Stomach (tissue), 9 donors: ENCODE data around the gene EPB41L3. TPM values are rescaled to one million over a fixed set of nuclear protein-coding genes. Genes with fewer than 3 reads are reported as not detected.

Source experiments
- DNase-seq, 2 donors: peaks; one replicate each; pipeline versions ENCODE4 v3.0.0 to v3.0.0-alpha.2; 2013 to 2019
- H3K27ac ChIP-seq, 5 donors: fragments of 200-600 bp in 4 of 5; sonication (generic) in 4 of 5; one replicate each; pipeline ENCODE4 v1.5.1; 2013 to 2019; ENCODE audit warnings: mild to moderate bottlenecking in 1 of 5, moderate library complexity in 1 of 5
- H3K27me3 ChIP-seq, 3 donors: fragments of 200-600 bp; sonication (generic); one replicate each; pipeline ENCODE4 v1.5.1; 2017 to 2019; ENCODE audit warnings: mixed run types in 1 of 3
- H3K36me3 ChIP-seq, 4 donors: fragments of 200-600 bp; sonication (generic); 1 replicate in 3 of 4; 2 replicates in 1 of 4; pipeline ENCODE4 v1.5.1; 2016 to 2019
- H3K4me1 ChIP-seq, 4 donors: fragments of 200-600 bp; sonication (generic); one replicate each; pipeline ENCODE4 v1.5.1; 2016 to 2019
- H3K4me3 ChIP-seq, 4 donors: fragments of 200-600 bp; sonication (generic) in 3 of 4; one replicate each; pipeline ENCODE4 v1.5.1; 2016 to 2019; ENCODE audit warnings: mild to moderate bottlenecking in 1 of 4
- H3K9me3 ChIP-seq, 4 donors: fragments of 200-600 bp; sonication (generic); one replicate each; pipeline ENCODE4 v1.5.1; 2016 to 2019
- EP300 ChIP-seq: sonication (generic); formaldehyde crosslinking; IDR thresholded peaks from one replicate; pipeline ENCODE4 v1.6.1; 2017; ENCODE audit warnings: antibody characterized with exemption
- POLR2A ChIP-seq, 4 donors: fragments of 450-650 bp; IDR thresholded peaks; one replicate each; pipeline ENCODE4 v1.6.1; 2016; ENCODE audit warnings: antibody characterized with exemption in 4 of 4, control low read depth in 2 of 4, mild to moderate bottlenecking in 1 of 4, moderate library complexity in 1 of 4
- POLR2AphosphoS5 ChIP-seq, 3 donors: sonication (generic); formaldehyde crosslinking; IDR thresholded peaks; one replicate each; pipeline ENCODE4 v1.6.1; 2016; ENCODE audit warnings: antibody characterized with exemption in 3 of 3
- WGBS, 5 donors: extraction: QIAGEN DNeasy Blood & Tissue Kit in 3 of 5; methylation state at CpG; one replicate each; pipeline versions ENCODE4 v1.1.5 to v1.1.7; 2013 to 2018; 5-methylcytosine and 5-hydroxymethylcytosine counted together
- intact Hi-C: fragments of 100-400 bp; cut with DNase I; formaldehyde crosslinking; loops from one replicate; pipeline ENCODE4 v1.15.1; 2023; ENCODE audit warnings: low total_unique reads
- polyA plus RNA-seq, 3 donors: library from polyadenylated mRNA; stranded (reverse); fragments of 200-250 nt; gene quantifications; one replicate each; pipeline ENCODE4 v1.2.3, GENCODE V29; 2013
- total RNA-seq, 5 donors: library from RNA; depleted of rRNA; stranded (reverse); fragments of >200 nt; gene quantifications; one replicate each; pipeline versions ENCODE4 v1.1.0 to v1.2.3, GENCODE V29; 2014 to 2016
- TF ChIP-seq, protein P1 (sequence below), 7 experiments: fragments of 450-650 bp in 4 of 7; fragments of 200-600 bp in 3 of 7; sonication (generic) in 3 of 7; IDR thresholded peaks; one replicate each; pipeline ENCODE4 v1.5.1; 2016 to 2019; ENCODE audit warnings: antibody characterized with exemption in 7 of 7, control low read depth in 2 of 7, mild to moderate bottlenecking in 1 of 7
- donor health status: healthy with polysubstance abuse.
- donor health status: Bipolar disorder and iron deficiency.
- donor health status: healthy.

EPB41L3 gene
- total and polyA plus RNA-seq, 8 donors = 3.5 to 120 (median 11.9) TPM

DNA sequence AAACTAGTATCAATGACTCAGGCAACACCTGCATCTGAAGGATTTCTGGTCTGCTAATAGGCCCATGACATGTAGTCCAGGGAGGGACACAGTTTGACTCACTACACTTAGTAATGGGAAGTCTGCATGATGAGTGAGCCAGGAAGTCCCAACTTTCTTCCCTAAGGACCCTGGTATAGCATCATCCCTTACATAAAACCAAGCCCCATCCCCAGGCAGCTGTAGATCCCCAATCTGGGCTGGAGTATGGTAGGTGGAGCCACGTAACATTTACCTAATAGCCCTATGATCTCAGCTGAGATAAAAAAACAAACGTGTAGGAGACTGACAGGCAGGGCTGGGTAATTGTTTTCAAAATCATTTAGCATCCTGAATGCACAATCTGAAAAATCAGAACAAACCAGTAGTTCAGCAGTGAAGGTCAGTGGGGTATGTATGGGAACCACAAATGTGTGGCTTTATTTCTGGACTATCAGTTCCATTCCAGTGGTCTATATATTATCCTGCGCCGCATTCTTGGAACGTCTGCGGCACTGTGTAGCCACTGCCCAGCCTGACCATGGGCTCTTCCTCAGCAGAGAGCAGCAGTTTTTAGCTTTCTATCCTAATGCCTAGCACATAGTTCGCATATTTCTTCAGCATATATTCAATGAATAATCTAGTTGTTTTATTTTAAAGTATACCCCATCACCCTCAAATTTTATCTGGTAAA lies 33.5 kb downstream of the EPB41L3 start:
- TF ChIP-seq POLR2AphosphoS5 (IDR thresholded peaks at IDR 0.05) = no peak
- TF ChIP-seq EP300 = no peak
- no peak for TF ChIP-seq POLR2A (IDR thresholded peaks at IDR 0.05)
- TF ChIP-seq, protein P1, sequence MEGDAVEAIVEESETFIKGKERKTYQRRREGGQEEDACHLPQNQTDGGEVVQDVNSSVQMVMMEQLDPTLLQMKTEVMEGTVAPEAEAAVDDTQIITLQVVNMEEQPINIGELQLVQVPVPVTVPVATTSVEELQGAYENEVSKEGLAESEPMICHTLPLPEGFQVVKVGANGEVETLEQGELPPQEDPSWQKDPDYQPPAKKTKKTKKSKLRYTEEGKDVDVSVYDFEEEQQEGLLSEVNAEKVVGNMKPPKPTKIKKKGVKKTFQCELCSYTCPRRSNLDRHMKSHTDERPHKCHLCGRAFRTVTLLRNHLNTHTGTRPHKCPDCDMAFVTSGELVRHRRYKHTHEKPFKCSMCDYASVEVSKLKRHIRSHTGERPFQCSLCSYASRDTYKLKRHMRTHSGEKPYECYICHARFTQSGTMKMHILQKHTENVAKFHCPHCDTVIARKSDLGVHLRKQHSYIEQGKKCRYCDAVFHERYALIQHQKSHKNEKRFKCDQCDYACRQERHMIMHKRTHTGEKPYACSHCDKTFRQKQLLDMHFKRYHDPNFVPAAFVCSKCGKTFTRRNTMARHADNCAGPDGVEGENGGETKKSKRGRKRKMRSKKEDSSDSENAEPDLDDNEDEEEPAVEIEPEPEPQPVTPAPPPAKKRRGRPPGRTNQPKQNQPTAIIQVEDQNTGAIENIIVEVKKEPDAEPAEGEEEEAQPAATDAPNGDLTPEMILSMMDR (IDR thresholded peaks at IDR 0.05) = no peak
- Histone ChIP-seq H3K9me3 (no peaks in the 10 kb centered on the region), H3K27me3 (peaks cover 0 to 4% (median 0%) of the 10 kb centered on the region in 3 donors), H3K36me3 (no peaks in the 10 kb centered on the region), H3K27ac (no peak overlapping the region), H3K4me3 (no peak overlapping the region), H3K4me1 (peaks cover 0 to 5% (median 0%) of the 10 kb centered on the region in 4 donors)
- intact Hi-C loops = no loop called here
- 69 to 81% (median 77%) methylated on average over 7 of the region's 7 CpGs for WGBS, 5 donors
- no peak for DNase-seq

DNA sequence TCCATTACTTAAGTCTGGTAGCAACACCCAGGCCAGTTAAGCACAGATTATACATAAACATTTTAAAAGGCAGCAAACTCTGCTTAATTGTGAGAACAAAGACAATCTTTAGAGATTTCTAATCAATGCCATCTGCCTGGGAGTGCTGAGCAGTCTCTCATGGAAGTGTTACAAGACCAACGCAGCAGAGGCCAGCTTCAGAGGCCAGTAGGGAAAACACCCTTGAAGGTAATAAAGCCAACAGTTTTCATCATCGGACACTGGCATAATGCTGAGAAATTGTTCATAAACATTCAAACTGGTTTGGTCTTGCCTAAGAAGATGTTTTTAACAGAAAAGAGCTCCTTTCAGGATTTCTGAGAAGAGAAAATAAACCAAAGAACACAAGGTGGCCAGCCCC lies 35.0 kb downstream of the EPB41L3 start:
- H3K27me3 ChIP-seq = peaks cover 0 to 4% (median 0%) of the 10 kb centered on the region in 3 donors
- no peaks in the 10 kb centered on the region for H3K9me3 ChIP-seq
- H3K4me1 ChIP-seq = no peaks in the 10 kb centered on the region
- 83 to 96% (median 88%) methylated on average over 2 of the region's 2 CpGs for WGBS, 5 donors
- no peak overlapping the region for H3K27ac ChIP-seq
- no peak for DNase-seq
- H3K4me3 ChIP-seq = no peak overlapping the region
- H3K36me3 ChIP-seq = no peaks in the 10 kb centered on the region
- intact Hi-C loops = no loop called here
- no peak for TF ChIP-seq EP300

DNA sequence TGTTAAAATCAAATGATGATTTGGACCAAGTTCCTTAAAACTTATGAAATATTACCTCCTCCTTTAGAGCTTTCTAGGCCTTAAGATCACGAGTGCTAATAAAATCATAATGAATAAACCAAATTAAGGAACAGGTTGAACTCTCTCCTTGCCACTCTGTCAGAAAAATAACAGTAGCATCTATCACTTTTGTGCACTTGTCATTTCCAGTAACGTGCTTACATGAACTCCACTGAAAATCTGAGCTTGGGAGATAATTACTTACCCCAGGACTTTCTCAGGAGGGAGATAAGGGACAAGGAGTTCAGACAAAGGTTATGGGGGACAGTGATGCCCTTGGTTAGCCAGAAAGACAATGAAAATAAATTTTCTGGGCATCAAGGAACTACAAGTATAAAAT lies 36.0 kb downstream of the EPB41L3 start:
- Histone ChIP-seq H3K4me1 (no peaks in the 10 kb centered on the region), H3K27me3 (peaks cover 0 to 4% (median 0%) of the 10 kb centered on the region in 3 donors), H3K4me3 (no peak overlapping the region), H3K27ac (no peak overlapping the region), H3K36me3 (no peaks in the 10 kb centered on the region), H3K9me3 (no peaks in the 10 kb centered on the region)
- TF ChIP-seq EP300 (no peak), POLR2A (IDR thresholded peaks at IDR 0.05) (no peak), POLR2AphosphoS5 (IDR thresholded peaks at IDR 0.05) (no peak)
- TF ChIP-seq, protein P1 (IDR thresholded peaks at IDR 0.05) = no peak
- WGBS, 5 donors = 33 to 57% (median 53%) methylated on average over 2 of the region's 2 CpGs
- intact Hi-C loops = no loop called here
- no peak for DNase-seq

DNA sequence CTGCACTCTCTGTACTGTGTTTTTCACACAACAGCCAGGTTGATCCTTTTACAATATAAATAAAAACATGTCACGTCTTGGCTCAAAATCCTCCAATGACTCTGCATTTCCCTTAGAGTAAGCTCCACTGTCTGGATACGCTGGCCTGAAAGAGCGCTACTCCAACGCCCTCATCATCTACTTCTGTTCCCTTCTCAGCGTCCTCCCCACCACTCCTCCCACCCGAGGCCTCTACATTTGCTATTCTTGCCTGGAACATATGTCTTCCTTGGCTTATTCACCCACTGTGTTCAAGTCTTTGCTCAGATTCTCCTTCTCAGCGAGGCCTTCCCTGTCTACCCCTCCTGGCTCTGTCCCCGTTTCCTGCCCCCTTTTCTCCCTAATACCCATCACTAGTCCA lies 37.6 kb downstream of the EPB41L3 start:
- no peaks in the 10 kb centered on the region for H3K36me3 ChIP-seq
- no peak overlapping the region for H3K4me3 ChIP-seq
- intact Hi-C loops = no loop called here
- TF ChIP-seq, protein P1 (IDR thresholded peaks at IDR 0.05) = no peak
- TF ChIP-seq EP300 = no peak
- no peak for TF ChIP-seq POLR2A (IDR thresholded peaks at IDR 0.05)
- TF ChIP-seq POLR2AphosphoS5 (IDR thresholded peaks at IDR 0.05) = no peak
- 85 to 92% (median 89%) methylated on average over 8 of the region's 8 CpGs for WGBS, 5 donors
- no peak for DNase-seq
- H3K9me3 ChIP-seq = no peaks in the 10 kb centered on the region
- peaks cover 0 to 4% (median 0%) of the 10 kb centered on the region in 3 donors for H3K27me3 ChIP-seq
- no peaks in the 10 kb centered on the region for H3K4me1 ChIP-seq
- no peak overlapping the region for H3K27ac ChIP-seq

DNA sequence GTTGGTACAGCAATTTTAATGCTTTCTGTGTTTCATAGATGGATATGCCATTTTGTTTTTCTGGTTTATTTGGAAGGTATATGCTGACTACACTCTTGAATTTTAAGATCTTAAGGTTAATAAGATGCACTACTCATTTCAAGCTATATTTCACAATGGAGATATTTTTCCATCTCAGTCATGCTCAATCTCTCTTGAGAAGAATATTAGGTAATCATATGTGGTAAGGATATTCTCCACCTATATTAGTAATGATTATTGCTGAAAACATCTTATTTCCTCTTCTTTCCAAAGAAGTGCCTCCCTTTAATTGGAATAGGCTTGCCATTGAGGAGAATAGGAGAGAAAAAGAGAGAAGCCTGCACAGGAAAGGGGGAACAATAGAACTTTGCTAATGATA lies 40.1 kb downstream of the EPB41L3 start:
- DNase-seq = no peak
- H3K36me3 ChIP-seq = no peaks in the 10 kb centered on the region
- peaks cover 0 to 4% (median 0%) of the 10 kb centered on the region in 3 donors for H3K27me3 ChIP-seq
- TF ChIP-seq, protein P1 (IDR thresholded peaks at IDR 0.05) = no peak
- no peak for TF ChIP-seq POLR2AphosphoS5 (IDR thresholded peaks at IDR 0.05)
- no peak for TF ChIP-seq EP300
- TF ChIP-seq POLR2A (IDR thresholded peaks at IDR 0.05) = no peak
- intact Hi-C loops = no loop called here
- H3K27ac ChIP-seq = no peak overlapping the region
- no peaks in the 10 kb centered on the region for H3K4me1 ChIP-seq
- no peaks in the 10 kb centered on the region for H3K9me3 ChIP-seq
- H3K4me3 ChIP-seq = no peak overlapping the region
